Lower lobe of right lung (tissue), 2 donors: Measurements from ENCODE around the gene SGTA. TPM values are rescaled to one million over a fixed set of nuclear protein-coding genes. Genes with fewer than 3 reads are reported as not detected.

Experiments
- ATAC-seq, 2 donors: fragments of 200-7000 bp; cut with Tn5 transposase; one replicate each; pipeline ENCODE4 v1.9.1; 2020 to 2022; ENCODE audit warnings: mild to moderate bottlenecking in 2 of 2, moderate library complexity in 2 of 2
- DNase-seq: peaks from one replicate; pipeline ENCODE4 v3.0.0-alpha.2; 2020
- H3K27ac ChIP-seq: fragments of 200-600 bp; one replicate; pipeline ENCODE4 v1.8.0; 2022
- H3K27me3 ChIP-seq: fragments of 200-600 bp; one replicate; pipeline ENCODE4 v1.8.0; 2022; ENCODE audit warnings: low read depth
- H3K36me3 ChIP-seq: fragments of 200-600 bp; one replicate; pipeline ENCODE4 v1.8.0; 2022; ENCODE audit warnings: mild to moderate bottlenecking
- H3K4me1 ChIP-seq: fragments of 200-600 bp; one replicate; pipeline ENCODE4 v1.8.0; 2022
- H3K4me3 ChIP-seq: fragments of 200-600 bp; one replicate; pipeline ENCODE4 v1.8.0; 2022; ENCODE audit warnings: mild to moderate bottlenecking
- H3K9me3 ChIP-seq: fragments of 200-600 bp; one replicate; pipeline ENCODE4 v1.8.0; 2022
- CTCF ChIP-seq: fragments of 200-600 bp; IDR thresholded peaks from one replicate; pipeline ENCODE4 v1.8.0; 2022; ENCODE audit warnings: antibody characterized with exemption, mild to moderate bottlenecking
- intact Hi-C: fragments of 100-400 bp; cut with DNase I; formaldehyde crosslinking; loops from one replicate; pipeline ENCODE4 v1.11.0; 2022
- total RNA-seq: library from RNA; stranded (reverse); fragmentation: NEBNext Ultra II Directional; extraction: Animal tissue kit (Norgen Biotek cat#: 25700); gene quantifications from one replicate; pipeline ENCODE4 v1.2.1, GENCODE V29; 2021
- donor health status: DM: no; HTN: yes; CAD: no; lungs with severe emphysema.

Gene SGTA
- total RNA-seq, 1 donor from 2014 or later: 41.6 TPM

- no peaks in the 10 kb centered on the region for H3K9me3 ChIP-seq
- H3K4me1 ChIP-seq: peaks cover 25% of the 10 kb centered on the region
- no peak overlapping the region for H3K4me3 ChIP-seq
- intact Hi-C loops: no loop called here
- H3K36me3 ChIP-seq: peaks cover 11% of the 10 kb centered on the region
- DNase-seq (no peak), ATAC-seq (no peak)
- no peak for TF ChIP-seq CTCF
- H3K27ac ChIP-seq: no peak overlapping the region
- H3K27me3 ChIP-seq: no peaks in the 10 kb centered on the region
Observed at GRCh38 chr19:2788237-2788636, 5.2 kb upstream of the SGTA start.

GRCh38 chr19:2787115-2787514 lies 4.0 kb upstream of the SGTA start:
- Histone ChIP-seq H3K27ac (no peak overlapping the region), H3K9me3 (no peaks in the 10 kb centered on the region), H3K27me3 (no peaks in the 10 kb centered on the region), H3K4me3 (no peak overlapping the region), H3K36me3 (peaks cover 11% of the 10 kb centered on the region), H3K4me1 (peaks cover 31% of the 10 kb centered on the region)
- DNase-seq (no peak), ATAC-seq (no peak)
- intact Hi-C loops: no loop called here
- no peak for TF ChIP-seq CTCF

GRCh38 chr19:2785244-2785997 lies 2.3 kb upstream of the SGTA start, which contains the start of gene THOP1:
THOP1 (plus strand) TSS chr19:2785503; CDS start chr19:2785663, 160 bp downstream.
- peak; percentile 92 to 97 for ATAC-seq
- H3K4me3 ChIP-seq: peak within 1 kb of the TSS; percentile 88
- TF ChIP-seq CTCF: no peak

GRCh38 chr19:2783781-2784145 lies 690 bp upstream of the SGTA start:
- Histone ChIP-seq H3K27ac (peak overlapping the region; percentile 93), H3K4me1 (peaks cover 50% of the 10 kb centered on the region), H3K9me3 (no peaks in the 10 kb centered on the region), H3K27me3 (no peaks in the 10 kb centered on the region), H3K4me3 (peak overlapping the region; percentile 99), H3K36me3 (no peaks in the 10 kb centered on the region)
- DNase-seq (no peak), ATAC-seq (no peak)
- TF ChIP-seq CTCF: no peak
- intact Hi-C loops: no loop called here

More at GRCh38 chr19:2785244-2785997, 2.3 kb upstream of the SGTA start, which contains the start of gene THOP1:
- DNase-seq: peak; percentile 100
- no peaks in the 10 kb centered on the region for H3K9me3 ChIP-seq
- intact Hi-C loops: no loop called here
- H3K27ac ChIP-seq: peak within 1 kb of the TSS; percentile 79
- H3K4me1 ChIP-seq: peaks cover 47% of the 10 kb centered on the region
- H3K36me3 ChIP-seq: peaks cover 4% of the 10 kb centered on the region
- no peaks in the 10 kb centered on the region for H3K27me3 ChIP-seq

GRCh38 chr19:2782329-2782935 lies 641 bp downstream of the SGTA start:
- H3K4me3 ChIP-seq: peak overlapping the region; percentile 99
- no peak for ATAC-seq
- H3K4me1 ChIP-seq: peaks cover 50% of the 10 kb centered on the region
- intact Hi-C loops: no loop called here
- no peak for TF ChIP-seq CTCF
- no peaks in the 10 kb centered on the region for H3K9me3 ChIP-seq
- no peak for DNase-seq
- no peaks in the 10 kb centered on the region for H3K27me3 ChIP-seq
- H3K36me3 ChIP-seq: peaks cover 2% of the 10 kb centered on the region
- peak overlapping the region; percentile 93 for H3K27ac ChIP-seq
